UCSD-AML1 (cell line): ENCODE data around the gene PCNT.
A peak's percentile ranks its signal among the peaks of the same experiment; 100 is the strongest.
"Not testable (repeated sequence)": the region's sequence is repeated elsewhere in the genome, so short reads cannot be mapped to it uniquely, and the experiment has no call there.

Source experiments
- DNase-seq: peaks from one replicate; lab custom pipeline; 2025; ENCODE audit not compliant: unreplicated experiment; lab: John Stamatoyannopoulos, UW

Gene PCNT

GRCh38 chr21:46448855-46449254, 124.9 kb downstream of the PCNT start:
- not testable (repeated sequence) for DNase-seq

GRCh38 chr21:46452710-46453109, 128.8 kb downstream of the PCNT start:
- DNase-seq, result no peak

GRCh38 chr21:46454142-46454541, 130.2 kb downstream of the PCNT start:
- no peak for DNase-seq

- DNase-seq, result no peak
Measured at GRCh38 chr21:46454634-46455390, 130.9 kb downstream of the PCNT start.

- no peak for DNase-seq
Measured at GRCh38 chr21:46455575-46456385, 131.8 kb downstream of the PCNT start.

- no peak for DNase-seq
Measured at GRCh38 chr21:46456750-46457149, 132.8 kb downstream of the PCNT start.

GRCh38 chr21:46457801-46458314, 133.9 kb downstream of the PCNT start:
- peak; percentile 73 for DNase-seq

GRCh38 chr21:46458315-46459023, 134.5 kb downstream of the PCNT start, which contains the start of gene DIP2A:
Gene DIP2A, plus strand, starts transcription at chr21:46458891. Its CDS starts 241 bp downstream, at chr21:46459132.
- peak; percentile 98 for DNase-seq

- DNase-seq, result no peak
Measured at GRCh38 chr21:46459024-46459355, 135.0 kb downstream of the PCNT start.

GRCh38 chr21:46459356-46460112, 135.6 kb downstream of the PCNT start:
- DNase-seq, result peak; percentile 48

GRCh38 chr21:46461909-46462308, 138.0 kb downstream of the PCNT start:
- no peak for DNase-seq

- DNase-seq, result not testable (repeated sequence)
Measured at GRCh38 chr21:46465153-46465552, 141.2 kb downstream of the PCNT start.

GRCh38 chr21:46465651-46466050, 141.7 kb downstream of the PCNT start:
- DNase-seq, result no peak

GRCh38 chr21:46468108-46468774, 144.3 kb downstream of the PCNT start:
- no peak for DNase-seq

- no peak for DNase-seq
Measured at GRCh38 chr21:46469275-46469674, 145.3 kb downstream of the PCNT start.

- DNase-seq, result no peak
Measured at GRCh38 chr21:46471514-46471913, 147.6 kb downstream of the PCNT start.

- DNase-seq, result peak; percentile 39
Measured at GRCh38 chr21:46472246-46472645, 148.3 kb downstream of the PCNT start.

- DNase-seq, result no peak
Measured at GRCh38 chr21:46474382-46474781, 150.4 kb downstream of the PCNT start.

- no peak for DNase-seq
Measured at GRCh38 chr21:46475296-46475695, 151.3 kb downstream of the PCNT start.

- DNase-seq, result no peak
Measured at GRCh38 chr21:46477765-46478164, 153.8 kb downstream of the PCNT start.
